Endothelial cell of umbilical vein (primary cell): ENCODE measurements around the gene MACROH2A2. TPM values are rescaled to one million over a fixed set of nuclear protein-coding genes. Genes with fewer than 3 reads are reported as not detected.

ENCODE experiments used
- BruUV-seq: library from RNA; stranded (reverse); fragments of 400-500 nt; replicated peaks from 2 replicates; lab custom pipeline; 2021; lab: Mats Ljungman, UMichigan
- CTCF ChIA-PET: fragments of 300-600, 350-600 bp; sonication (Branson Sonifier 250); formaldehyde crosslinking; loops from one replicate; lab custom pipeline; 2021; ENCODE audit warnings: antibody characterized with exemption, inconsistent platforms; lab: Charles Lee
- POLR2A ChIA-PET: fragments of 300-600, 350-600 bp; sonication (Branson Sonifier 250); formaldehyde crosslinking; loops from one replicate; lab custom pipeline; 2021; ENCODE audit warnings: antibody characterized with exemption, inconsistent platforms; lab: Charles Lee
- DNase-seq: peaks from one replicate; pipeline ENCODE4 v3.0.0-alpha.2; 2011; ENCODE audit warnings: low read depth, low spot score
- FAIRE-seq: peaks from 2 replicates; lab custom pipeline; 2011; peaks lifted over from hg19 to GRCh38; lab: Jason Lieb, UNC
- H2AFZ ChIP-seq: 2 replicates; pipeline ENCODE4 v1.6.0; 2012; ENCODE audit warnings: low read depth, low read length, control low read depth, inconsistent platforms
- H3K27ac ChIP-seq: 2 replicates; pipeline ENCODE4 v1.5.1; 2011; ENCODE audit warnings: low read depth, mild to moderate bottlenecking, control low read depth, low read length, moderate library complexity; ENCODE audit not compliant: insufficient read depth
- H3K27me3 ChIP-seq, 2 experiments: 2 replicates each; pipeline versions ENCODE4 v1.6.0 to v1.6.1; 2011; ENCODE audit warnings: low read length in 2 of 2, mixed read lengths in 1 of 2; ENCODE audit not compliant: control insufficient read depth in 2 of 2, insufficient read depth in 2 of 2
- H3K36me3 ChIP-seq, 2 experiments: 2 replicates in 1 of 2; 3 replicates in 1 of 2; pipeline ENCODE4 v1.5.1; 2011; ENCODE audit warnings: low read length in 2 of 2, mild to moderate bottlenecking in 1 of 2, moderate library complexity in 1 of 2; ENCODE audit not compliant: control insufficient read depth in 2 of 2, insufficient read depth in 2 of 2; ENCODE audit errors: extremely low read depth in 1 of 2
- H3K4me1 ChIP-seq: 3 replicates; pipeline ENCODE4 v1.5.1; 2011; ENCODE audit warnings: mild to moderate bottlenecking, low read length; ENCODE audit not compliant: control insufficient read depth, insufficient read depth; ENCODE audit errors: extremely low read depth
- H3K4me2 ChIP-seq: 2 replicates; pipeline ENCODE4 v1.6.1; 2011; ENCODE audit warnings: low read length, control low read depth, mixed read lengths; ENCODE audit not compliant: insufficient read depth
- H3K4me3 ChIP-seq, 3 experiments: fragments of 200-600 bp in 1 of 3; sonication (generic), shearing (Covaris generic) in 1 of 3; replicated peaks in 1 of 3; 2 replicates each; pipeline ENCODE4 v1.5.1; 2011 to 2016; ENCODE audit warnings: control low read depth in 3 of 3, low read length in 3 of 3, mild to moderate bottlenecking in 2 of 3, inconsistent platforms in 1 of 3, low read depth in 1 of 3, moderate library complexity in 1 of 3; ENCODE audit not compliant: insufficient read depth in 1 of 3
- H3K79me2 ChIP-seq: 2 replicates; pipeline ENCODE4 v1.6.0; 2012; ENCODE audit warnings: low read length, inconsistent platforms; ENCODE audit not compliant: control insufficient read depth, insufficient read depth
- H3K9ac ChIP-seq: replicated peaks from 2 replicates; pipeline ENCODE3; 2011; ENCODE audit warnings: low read length, control low read depth; ENCODE audit not compliant: insufficient read depth; ENCODE audit errors: extremely low read depth
- H3K9me1 ChIP-seq: replicated peaks from 3 replicates; pipeline ENCODE4 v1.6.0; 2011; ENCODE audit warnings: mild to moderate bottlenecking, low read length; ENCODE audit not compliant: control insufficient read depth, insufficient read depth; ENCODE audit errors: extremely low read depth
- H3K9me3 ChIP-seq: replicated peaks from 2 replicates; pipeline ENCODE4 v1.5.1; 2012; ENCODE audit warnings: low read length, inconsistent platforms; ENCODE audit not compliant: control insufficient read depth, insufficient read depth
- H4K20me1 ChIP-seq: replicated peaks from 2 replicates; pipeline ENCODE3; 2011; ENCODE audit warnings: mild to moderate bottlenecking, low read length; ENCODE audit not compliant: control insufficient read depth, insufficient read depth; ENCODE audit errors: extremely low read depth
- FOS ChIP-seq: IDR thresholded peaks from 2 replicates; pipeline ENCODE4 v1.6.1; 2011; ENCODE audit warnings: mild to moderate bottlenecking, low read length, moderate library complexity, borderline replicate concordance; ENCODE audit not compliant: insufficient read depth
- MYC ChIP-seq: IDR thresholded peaks from one replicate; pipeline ENCODE4 v1.6.1; 2011; ENCODE audit warnings: mild to moderate bottlenecking, low read depth, low read length
- POLR2A ChIP-seq: IDR thresholded peaks from 2 replicates; pipeline ENCODE4 v1.6.1; 2012; ENCODE audit warnings: low read depth, mild to moderate bottlenecking, control low read depth, low read length
- dilution Hi-C: fragments of 300-500 bp; cut with MboI; formaldehyde crosslinking; loops from one replicate; pipeline ENCODE4 v1.15.0; 2019; ENCODE audit warnings: low sequenced_read_pairs; ENCODE audit not compliant: extremely low pct_ligation_motif_present
- intact Hi-C: fragments of 100-400 bp; cut with micrococcal nuclease; formaldehyde crosslinking; loops from one replicate; pipeline ENCODE4 v1.10.0; 2022
- polyA plus RNA-seq, 4 experiments: library from polyadenylated mRNA; depleted of rRNA in 3 of 4; stranded (reverse) in 3 of 4; unstranded in 1 of 4; fragments of >200 nt; gene quantifications; 2 replicates each; pipeline versions ENCODE4 v1.2.1 to v1.2.3, GENCODE V29; 2011 to 2012; ENCODE audit warnings: missing spikeins in 1 of 4
- total RNA-seq: library from RNA; stranded (reverse); gene quantifications from 2 replicates; pipeline ENCODE4 v1.2.3, GENCODE V29; 2021
- TF ChIP-seq, protein P1 (sequence below), 2 donors: IDR thresholded peaks; 1 replicate in 1 of 2; 2 replicates in 1 of 2; pipeline ENCODE4 v1.5.1; 2011; ENCODE audit warnings: low read length in 2 of 2, mild to moderate bottlenecking in 2 of 2, moderate library complexity in 2 of 2, control low read depth in 1 of 2, inconsistent platforms in 1 of 2, low read depth in 1 of 2; ENCODE audit not compliant: insufficient read depth in 1 of 2; ENCODE audit errors: extremely low read depth in 1 of 2

MACROH2A2 gene
- total and polyA plus RNA-seq, 2 donors (not counting 3 experiments of a cell fraction or from before 2014, with no cell fraction given), result 0.08 TPM; not detected in 1

GRCh38 chr10:70126700-70127395 lies 74.2 kb downstream of the MACROH2A2 start:
- dilution Hi-C loops (no loop called here), intact Hi-C loops (no loop called here)

More at GRCh38 chr10:70126700-70127395, 74.2 kb downstream of the MACROH2A2 start:
- DNase-seq (no peak), FAIRE-seq (no peak)
- Histone ChIP-seq H3K4me3 (no peak overlapping the region), H3K79me2 (no peaks in the 10 kb centered on the region), H3K27me3 (no peaks in the 10 kb centered on the region), H4K20me1 (no peaks in the 10 kb centered on the region), H3K9me1 (no peaks in the 10 kb centered on the region), H3K4me1 (peaks cover 3% of the 10 kb centered on the region), H3K9me3 (no peaks in the 10 kb centered on the region), H3K27ac (no peak overlapping the region), H3K36me3 (no peaks in the 10 kb centered on the region), H3K4me2 (no peak overlapping the region), H3K9ac (no peak overlapping the region), H2AFZ (no peak overlapping the region)
- POLR2A ChIA-PET, result no interaction called here
- TF ChIP-seq, protein P1, sequence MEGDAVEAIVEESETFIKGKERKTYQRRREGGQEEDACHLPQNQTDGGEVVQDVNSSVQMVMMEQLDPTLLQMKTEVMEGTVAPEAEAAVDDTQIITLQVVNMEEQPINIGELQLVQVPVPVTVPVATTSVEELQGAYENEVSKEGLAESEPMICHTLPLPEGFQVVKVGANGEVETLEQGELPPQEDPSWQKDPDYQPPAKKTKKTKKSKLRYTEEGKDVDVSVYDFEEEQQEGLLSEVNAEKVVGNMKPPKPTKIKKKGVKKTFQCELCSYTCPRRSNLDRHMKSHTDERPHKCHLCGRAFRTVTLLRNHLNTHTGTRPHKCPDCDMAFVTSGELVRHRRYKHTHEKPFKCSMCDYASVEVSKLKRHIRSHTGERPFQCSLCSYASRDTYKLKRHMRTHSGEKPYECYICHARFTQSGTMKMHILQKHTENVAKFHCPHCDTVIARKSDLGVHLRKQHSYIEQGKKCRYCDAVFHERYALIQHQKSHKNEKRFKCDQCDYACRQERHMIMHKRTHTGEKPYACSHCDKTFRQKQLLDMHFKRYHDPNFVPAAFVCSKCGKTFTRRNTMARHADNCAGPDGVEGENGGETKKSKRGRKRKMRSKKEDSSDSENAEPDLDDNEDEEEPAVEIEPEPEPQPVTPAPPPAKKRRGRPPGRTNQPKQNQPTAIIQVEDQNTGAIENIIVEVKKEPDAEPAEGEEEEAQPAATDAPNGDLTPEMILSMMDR (IDR thresholded peaks at IDR 0.05; ENCODE audit: extremely low read depth in 1 of 2, insufficient read depth in 1 of 2, low read depth in 1 of 2, low read length in 2 of 2), result no peak
- no peak for TF ChIP-seq FOS
- TF ChIP-seq MYC, result no peak
- TF ChIP-seq POLR2A, result no peak
- CTCF ChIA-PET, result interaction anchor here (0.8 to 2.2 kb wide), 4 partner anchors 9 to 20 kb away, joined by 3 to 13 read pairs (median 4); partner anchors contain the start of gene TYSND1
- no TSS peak for BruUV-seq
